K562 (cell line): Measurements from ENCODE around the gene TRIM40. TPM values are rescaled to one million over a fixed set of nuclear protein-coding genes. Genes with fewer than 3 reads are reported as not detected.
A peak's percentile ranks its signal among the peaks of the same experiment; 100 is the strongest.

Experiments used
- ATAC-seq: fragments of 200-7000 bp; cut with Tn5 transposase; 3 replicates; pipeline ENCODE4 v1.9.1; 2020; ENCODE audit warnings: moderate library complexity
- BruUV-seq: library from RNA; stranded (reverse); fragments of 400-500 nt; replicated peaks from 2 replicates; lab custom pipeline; 2021; lab: Mats Ljungman, UMichigan
- CTCF ChIA-PET: fragments of 300-600 bp; formaldehyde crosslinking; extraction: SDS; loops from one replicate; lab custom pipeline; 2021; ENCODE audit warnings: low intra/inter-chr PET ratio; lab: Yijun Ruan, JAX
- POLR2A ChIA-PET: fragments of 300-600, 350-650 bp; sonication (Branson Sonifier 250); formaldehyde crosslinking; extraction: SDS; loops from one replicate; lab custom pipeline; 2021; ENCODE audit warnings: antibody characterized with exemption, inconsistent platforms; lab: Yijun Ruan, JAX
- DNase-seq, 4 experiments: peaks; one replicate each; pipeline versions ENCODE4 v3.0.0 to v3.0.0-alpha.2; 2011 to 2018; ENCODE audit warnings: low spot score in 3 of 4, mixed read lengths in 3 of 4; ENCODE audit errors: extremely low read depth in 1 of 4
- FAIRE-seq: peaks from 2 replicates; lab custom pipeline; 2011; peaks lifted over from hg19 to GRCh38; lab: Jason Lieb, UNC
- H2AFZ ChIP-seq: 2 replicates; pipeline ENCODE4 v1.6.0; 2011; ENCODE audit warnings: low read depth, low read length, control low read depth, inconsistent platforms
- H3K27ac ChIP-seq: fragments of 200-600 bp; 3 replicates; pipeline ENCODE4 v1.8.0; 2011; ENCODE audit warnings: low read depth, mild to moderate bottlenecking, control low read depth, inconsistent platforms, low read length, moderate library complexity, mixed read lengths; ENCODE audit errors: extremely low read depth
- H3K27me3 ChIP-seq, 2 experiments: fragments of 300-600 bp in 1 of 2; 2 replicates in 1 of 2; 3 replicates in 1 of 2; pipeline versions ENCODE4 v1.6.0 to v1.8.0; 2011; ENCODE audit warnings: inconsistent platforms in 2 of 2, low read length in 2 of 2, mild to moderate bottlenecking in 1 of 2, mixed read lengths in 1 of 2, moderate library complexity in 1 of 2; ENCODE audit not compliant: control insufficient read depth in 2 of 2, insufficient read depth in 2 of 2
- H3K36me3 ChIP-seq: fragments of 300-600 bp; 3 replicates; pipeline ENCODE4 v1.8.0; 2011; ENCODE audit warnings: mild to moderate bottlenecking, low read length, inconsistent platforms; ENCODE audit not compliant: control insufficient read depth, insufficient read depth
- H3K4me1 ChIP-seq, 2 experiments: fragments of 200-600 bp in 1 of 2; replicated peaks in 1 of 2; 2 replicates in 1 of 2; 3 replicates in 1 of 2; pipeline versions ENCODE4 v1.5.1 to v1.8.0; 2011; ENCODE audit warnings: inconsistent platforms in 2 of 2, low read length in 2 of 2, mild to moderate bottlenecking in 1 of 2, mixed read lengths in 1 of 2, moderate library complexity in 1 of 2; ENCODE audit not compliant: control insufficient read depth in 2 of 2, insufficient read depth in 2 of 2
- H3K4me2 ChIP-seq: 2 replicates; pipeline ENCODE4 v1.6.1; 2011; ENCODE audit warnings: low read length, control low read depth, inconsistent platforms, mixed read lengths; ENCODE audit not compliant: insufficient read depth
- H3K4me3 ChIP-seq: fragments of 200-600 bp; sonication (generic), shearing (Covaris generic); 2 replicates; pipeline ENCODE4 v1.5.1; 2016; ENCODE audit warnings: control low read depth, inconsistent platforms
- H3K79me2 ChIP-seq: fragments of 200-600 bp; 3 replicates; pipeline ENCODE4 v1.8.0; 2011; ENCODE audit warnings: low read length, inconsistent platforms; ENCODE audit not compliant: control insufficient read depth, insufficient read depth
- H3K9ac ChIP-seq, 2 experiments: 2 replicates each; pipeline versions ENCODE4 v1.6.0 to v1.6.1; 2011; ENCODE audit warnings: low read depth in 2 of 2, low read length in 2 of 2, control low read depth in 1 of 2, inconsistent platforms in 1 of 2, mild to moderate bottlenecking in 1 of 2, mixed read lengths in 1 of 2; ENCODE audit not compliant: insufficient read depth in 1 of 2
- H3K9me1 ChIP-seq: one replicate; pipeline ENCODE4 v1.6.0; 2011; ENCODE audit warnings: inconsistent platforms, mild to moderate bottlenecking, low read length, moderate library complexity; ENCODE audit not compliant: control insufficient read depth, insufficient read depth
- H3K9me3 ChIP-seq: replicated peaks from 2 replicates; pipeline ENCODE4 v1.5.1; 2011; ENCODE audit warnings: low read depth, low read length, inconsistent platforms; ENCODE audit not compliant: control insufficient read depth, insufficient read depth
- H4K20me1 ChIP-seq: replicated peaks from 2 replicates; pipeline ENCODE4 v1.6.1; 2011; ENCODE audit warnings: low read length, inconsistent platforms, mixed read lengths; ENCODE audit not compliant: control insufficient read depth, insufficient read depth
- ADNP ChIP-seq: fragments of 200-800 bp; sonication (Bioruptor generic); IDR thresholded peaks from 2 replicates; pipeline ENCODE4 v1.6.1; 2016; ENCODE audit warnings: missing genetic modification characterization, missing compliant biosample characterization
- BCOR ChIP-seq: fragments of 450-650 bp; IDR thresholded peaks from 2 replicates; pipeline ENCODE4 v1.6.1; 2016
- FOXJ2 ChIP-seq: fragments of 200-800 bp; sonication (Bioruptor generic); IDR thresholded peaks from 2 replicates; pipeline ENCODE4 v1.6.1; 2016; ENCODE audit warnings: missing genetic modification characterization, missing compliant biosample characterization
- RBM25 ChIP-seq: fragments of 200-400 bp; formaldehyde crosslinking; IDR thresholded peaks from 2 replicates; pipeline ENCODE4 v1.6.1; 2018; ENCODE audit warnings: low read length, low read depth, moderate library complexity; ENCODE audit not compliant: severe bottlenecking
- ZC3H4 ChIP-seq: sonication (generic); formaldehyde crosslinking; IDR thresholded peaks from 2 replicates; pipeline ENCODE4 v1.9.0; 2021; ENCODE audit warnings: missing genetic modification reagents, borderline replicate concordance
- ZNF586 ChIP-seq: fragments of 450-650 bp; formaldehyde crosslinking; conservative IDR thresholded peaks from 2 replicates; pipeline ENCODE4 v1.4.0; 2020; ENCODE audit warnings: mild to moderate bottlenecking, moderate library complexity
- WGBS: fragments of 100-300 bp; shearing (Covaris generic); methylation state at CpG from one replicate; pipeline ENCODE4 v1.1.6; 2016; ENCODE audit warnings: low coverage, mixed read lengths; ENCODE audit not compliant: insufficient coverage; ENCODE audit errors: missing lambda C conversion rate; 5-methylcytosine and 5-hydroxymethylcytosine counted together
- in situ Hi-C: fragments of 300-500 bp; cut with MboI; formaldehyde crosslinking; loops from 4 replicates; pipeline ENCODE4 v1.15.0; 2018; ENCODE audit warnings: inconsistent platforms, mixed read lengths
- intact Hi-C: fragments of 100-400 bp; cut with micrococcal nuclease; formaldehyde crosslinking; loops from 2 replicates; pipeline ENCODE4 v1.14.2; 2022
- polyA plus RNA-seq, 8 experiments: library from polyadenylated mRNA; depleted of rRNA in 4 of 8; stranded (reverse) in 5 of 8; unstranded in 3 of 8; fragments of >200 nt; fragmentation: Nextera tagmentation in 2 of 8; fragmentation: Illumina TruSeq in 1 of 8; extraction: Ambion mirVana in 2 of 8; extraction: Trizol in 1 of 8; gene quantifications; 2 replicates each; pipeline versions ENCODE4 v1.2.1 to v1.2.3, GENCODE V29; 2011 to 2014; ENCODE audit warnings: inconsistent platforms in 1 of 8, missing spikeins in 1 of 8
- total RNA-seq, 7 experiments: library from RNA; depleted of rRNA in 6 of 7; stranded (reverse); fragments of >200 nt in 6 of 7; fragmentation: Illumina TruSeq in 2 of 7; extraction: Trizol in 2 of 7; gene quantifications; 2 replicates each; pipeline versions ENCODE4 v1.2.1 to v1.2.3, GENCODE V29; 2011 to 2021; ENCODE audit warnings: low replicate concordance in 1 of 7

TRIM40 gene
- total and polyA plus RNA-seq, 9 of the 15 experiments (the other 6 are each of a cell fraction or from before 2014, with no cell fraction given), result 0.04 to 0.08 TPM; not detected in 7

DNA sequence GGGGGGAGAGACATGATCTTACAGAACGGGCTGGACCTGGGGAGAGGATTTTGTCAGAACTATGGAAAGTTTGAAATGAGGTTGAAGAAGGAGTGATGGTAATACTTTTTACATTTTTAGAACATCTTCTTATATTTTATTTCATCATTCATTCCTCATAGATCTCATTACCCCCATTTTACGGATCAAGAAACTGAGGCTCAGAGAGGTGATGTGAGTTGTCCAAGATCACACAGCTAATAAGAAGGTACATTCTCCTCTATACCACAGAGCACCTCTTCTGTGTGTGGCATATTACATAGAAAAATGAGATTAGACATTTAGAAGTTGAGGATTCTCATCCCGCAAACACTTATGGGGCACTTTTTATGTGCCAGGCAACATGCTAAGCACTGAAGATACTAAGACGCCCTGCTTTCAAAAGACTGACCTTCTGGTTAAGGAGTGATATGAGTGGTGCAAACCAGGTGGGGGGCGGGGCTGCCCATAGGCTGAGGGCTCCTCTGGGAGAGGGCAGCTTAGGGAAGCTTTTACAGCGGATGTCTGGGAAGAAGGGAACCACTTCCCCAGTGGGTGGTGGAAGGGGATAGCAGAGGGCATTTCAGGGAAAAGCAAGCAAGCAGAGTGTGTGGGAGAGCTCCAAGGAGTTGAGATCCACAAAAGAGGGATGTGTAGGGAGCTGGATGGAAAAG lies 42.9 kb upstream of the TRIM40 start:
- Histone ChIP-seq H3K4me3 (no peak overlapping the region), H3K36me3 (no peaks in the 10 kb centered on the region), H3K27me3 (peaks cover 19 to 20% of the 10 kb centered on the region in 2 experiments; a peak in 4 of 5 replicates), H2AFZ (no peak overlapping the region), H3K9me3 (no peaks in the 10 kb centered on the region), H3K4me1 (peaks cover 9 to 14% of the 10 kb centered on the region in 2 experiments; a peak in 4 of 5 replicates), H4K20me1 (no peaks in the 10 kb centered on the region), H3K9me1 (no peaks in the 10 kb centered on the region), H3K27ac (no peak overlapping the region), H3K79me2 (no peaks in the 10 kb centered on the region), H3K9ac (no peak overlapping the region), H3K4me2 (no peak overlapping the region)
- in situ Hi-C loops (no loop called here), intact Hi-C loops (no loop called here)
- CTCF ChIA-PET, result no interaction called here
- FAIRE-seq, result no peak
- no TSS peak for BruUV-seq
- POLR2A ChIA-PET, result interaction anchor here (0.6 kb wide), 1 partner anchor 388 kb away, joined by 3 read pairs; no protein-coding TSS in a partner anchor
- TF ChIP-seq ZNF586 (CRISPR knock-in tag), result no peak
- TF ChIP-seq FOXJ2 (tag), result no peak
- peak; percentile 97 for TF ChIP-seq RBM25
- TF ChIP-seq ZC3H4 (CRISPR knock-in tag), result no peak
- TF ChIP-seq ADNP (tag), result peak; percentile 29; the same call in 1 of the 2 replicates
- peak; percentile 62 for TF ChIP-seq BCOR
- no peak for ATAC-seq
- WGBS, result 17% methylated on average over 6 of the region's 6 CpGs
- DNase-seq, result no peak
